SU-DHL-6 (cell line): Measurements from ENCODE around the gene TRIM3.

Source experiments
- CTCF ChIP-seq: fragments of 200-600 bp; sonication (generic); IDR thresholded peaks from one replicate; pipeline ENCODE4 v1.5.1; 2017; ENCODE audit warnings: antibody characterized with exemption, mild to moderate bottlenecking, low read length, moderate library complexity; ENCODE audit not compliant: insufficient read depth, poor library complexity, severe bottlenecking
- EZH2phosphoT487 ChIP-seq: fragments of 200-600 bp; sonication (generic), shearing (Covaris generic); conservative IDR thresholded peaks from 2 replicates; pipeline ENCODE4 v1.6.1; 2018; ENCODE audit warnings: mild to moderate bottlenecking, antibody characterized with exemption, low read length, moderate library complexity, mixed read lengths

- TF ChIP-seq CTCF: no peak
- TF ChIP-seq EZH2phosphoT487: no peak
Observed at GRCh38 chr11:6433998-6434660, 39.6 kb downstream of the TRIM3 start.
